HG02623 (cell line): Measurements from ENCODE around the gene POR.
"Not testable (repeated sequence)": the region's sequence is repeated elsewhere in the genome, so short reads cannot be mapped to it uniquely, and the experiment has no call there.

Experiments
- ATAC-seq: cut with Tn5 transposase; IDR thresholded peaks from one replicate; pipeline ENCODE4 v1.9.1; 2021; ENCODE audit warnings: moderate library complexity; ENCODE audit not compliant: unreplicated experiment

POR gene

DNA sequence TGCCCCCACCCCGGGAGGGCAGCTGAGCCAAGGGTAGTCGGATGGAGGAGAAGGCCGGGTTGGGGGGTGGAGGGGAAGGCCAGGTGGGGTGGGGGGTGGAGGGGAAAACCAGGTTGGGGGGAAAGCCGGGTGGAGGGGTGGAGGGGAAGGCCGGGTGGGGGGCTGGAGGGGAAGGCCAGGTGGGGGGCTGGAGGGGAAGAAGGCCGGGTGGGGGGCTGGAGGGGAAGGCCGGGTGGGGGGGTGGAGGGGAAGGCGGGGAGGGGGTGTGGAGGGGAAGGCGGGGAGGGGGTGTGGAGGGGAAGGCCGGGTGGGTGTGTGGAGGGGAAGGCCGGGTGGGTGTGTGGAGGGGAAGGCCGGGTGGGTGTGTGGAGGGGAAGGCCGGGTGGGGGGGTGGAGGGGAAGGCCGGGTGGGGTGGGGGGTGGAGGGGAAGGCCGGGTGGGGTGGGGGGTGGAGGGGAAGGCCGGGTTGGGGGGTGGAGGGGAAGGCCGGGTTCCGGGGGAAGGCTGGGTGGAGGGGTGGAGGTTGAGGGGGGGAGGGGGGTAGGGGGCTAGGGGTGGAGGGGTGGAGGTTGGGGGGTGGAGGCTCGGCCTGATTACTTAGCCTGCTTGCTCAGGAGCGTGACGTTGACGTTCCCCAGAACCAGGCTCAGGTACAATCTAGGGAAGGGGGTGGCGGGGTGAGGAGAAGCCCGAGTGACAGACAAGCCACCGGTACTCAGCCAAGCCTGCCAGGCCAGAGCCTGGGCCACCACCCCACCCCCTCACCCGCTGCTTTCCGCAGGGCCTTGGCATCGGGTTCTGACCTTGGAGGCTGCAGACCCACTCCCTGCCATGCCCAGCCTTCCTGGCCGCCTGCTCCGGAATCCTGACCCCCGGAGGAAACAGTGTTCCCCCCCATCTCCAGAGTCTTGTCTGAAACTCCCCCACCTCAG, 73.9 kb downstream of the POR start:
- ATAC-seq: no peak

DNA sequence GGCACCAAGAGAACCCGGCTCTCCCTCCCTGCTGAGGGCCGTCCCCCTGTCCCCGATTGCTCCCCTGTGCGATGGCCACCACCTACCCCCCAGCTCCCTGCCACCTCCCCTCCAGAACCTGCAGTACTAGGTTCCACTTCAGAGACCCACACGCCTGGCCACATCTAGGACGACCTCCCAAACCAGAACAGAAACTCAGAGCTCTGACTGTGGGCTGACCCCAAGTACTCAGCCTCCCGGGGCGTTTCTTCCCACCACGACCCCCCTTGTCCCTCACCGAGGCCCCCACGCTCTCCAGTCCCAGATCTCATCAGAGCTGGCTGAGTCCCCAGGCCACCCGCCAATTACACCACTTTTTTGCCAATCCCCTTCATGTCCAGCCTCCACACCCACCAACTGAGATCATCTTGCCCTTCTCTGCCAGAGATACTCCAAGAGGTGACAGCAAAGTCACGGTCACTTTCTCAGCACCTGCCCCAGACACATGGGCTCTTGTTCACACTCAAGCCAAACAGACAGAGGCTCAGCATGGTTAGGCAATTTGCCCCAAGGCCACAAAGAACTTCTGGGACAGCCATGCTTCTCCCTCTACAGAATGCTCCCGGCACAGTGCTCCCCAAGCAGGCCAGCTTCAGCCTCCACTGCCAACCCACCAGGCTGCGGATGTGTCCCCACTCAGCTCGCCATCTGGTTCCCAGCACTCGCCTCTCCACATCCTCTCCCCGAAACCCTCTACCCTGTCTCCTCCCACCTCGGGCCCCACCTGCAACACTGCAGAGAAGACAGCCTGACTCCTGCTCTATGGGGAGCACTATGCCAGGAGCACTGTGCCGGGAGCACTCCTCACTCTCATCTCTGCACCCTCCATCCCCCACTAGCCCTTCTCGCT, 74.8 kb downstream of the POR start:
- no peak for ATAC-seq

DNA sequence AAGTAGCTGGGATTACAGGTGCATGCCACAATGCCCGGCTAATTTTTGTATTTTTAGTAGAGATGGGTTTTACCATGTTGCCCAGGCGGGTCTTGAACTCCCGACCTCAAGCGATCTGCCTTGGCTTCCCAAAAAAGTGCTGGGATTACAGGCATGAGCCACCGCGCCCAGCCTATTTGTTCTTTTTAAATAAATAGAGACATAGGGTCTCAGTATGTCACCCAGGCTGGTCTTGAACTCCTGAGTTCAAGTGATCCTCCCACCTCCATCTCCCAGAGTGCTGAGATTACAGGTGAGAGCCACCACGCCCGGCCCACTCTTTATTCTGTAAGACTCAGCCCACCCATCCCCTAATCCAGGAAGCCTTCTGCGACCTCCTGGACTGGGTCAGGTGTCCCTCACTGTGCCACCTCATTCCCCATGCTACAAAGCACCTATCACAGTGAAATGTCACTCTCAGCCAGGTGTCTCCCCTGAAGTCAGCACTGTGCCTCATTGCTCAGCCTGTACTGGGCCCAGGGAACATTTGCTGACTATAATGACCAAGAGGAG, 76.7 kb downstream of the POR start:
- ATAC-seq: no peak

DNA sequence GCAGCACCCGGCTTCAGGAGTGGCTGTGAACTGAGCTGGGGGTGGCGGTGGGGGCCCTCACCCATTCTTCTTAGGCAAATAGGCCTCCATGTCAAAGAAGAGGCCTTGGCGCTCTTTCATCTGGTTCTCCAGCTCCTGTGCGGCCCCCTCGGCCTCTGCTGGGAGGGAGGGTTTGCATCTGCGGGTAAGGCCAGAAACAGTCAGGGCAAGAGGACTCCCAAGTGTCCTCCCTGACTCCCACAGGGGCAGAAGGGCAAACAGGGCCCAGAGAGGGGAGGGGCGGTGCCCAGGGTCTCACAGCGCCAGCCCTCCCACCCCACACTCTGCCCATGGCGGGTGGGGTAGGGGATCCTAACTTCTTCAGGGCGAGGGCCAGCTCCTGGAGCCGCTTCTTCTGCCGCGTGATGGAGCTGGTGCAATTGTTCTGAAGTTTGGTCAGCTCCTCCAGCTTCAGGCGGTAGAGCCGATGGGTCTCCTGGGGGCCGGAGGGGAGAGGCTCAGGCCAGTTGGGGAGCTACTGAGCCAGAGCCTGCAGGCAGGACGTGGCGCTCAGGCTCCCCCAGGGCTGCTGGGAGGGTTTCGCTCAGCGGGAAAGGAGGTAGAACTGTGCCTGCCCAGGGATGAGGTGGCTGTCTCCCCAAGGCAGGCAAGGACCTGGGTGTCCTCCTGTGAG, 77.3 kb downstream of the POR start:
- ATAC-seq: no peak

DNA sequence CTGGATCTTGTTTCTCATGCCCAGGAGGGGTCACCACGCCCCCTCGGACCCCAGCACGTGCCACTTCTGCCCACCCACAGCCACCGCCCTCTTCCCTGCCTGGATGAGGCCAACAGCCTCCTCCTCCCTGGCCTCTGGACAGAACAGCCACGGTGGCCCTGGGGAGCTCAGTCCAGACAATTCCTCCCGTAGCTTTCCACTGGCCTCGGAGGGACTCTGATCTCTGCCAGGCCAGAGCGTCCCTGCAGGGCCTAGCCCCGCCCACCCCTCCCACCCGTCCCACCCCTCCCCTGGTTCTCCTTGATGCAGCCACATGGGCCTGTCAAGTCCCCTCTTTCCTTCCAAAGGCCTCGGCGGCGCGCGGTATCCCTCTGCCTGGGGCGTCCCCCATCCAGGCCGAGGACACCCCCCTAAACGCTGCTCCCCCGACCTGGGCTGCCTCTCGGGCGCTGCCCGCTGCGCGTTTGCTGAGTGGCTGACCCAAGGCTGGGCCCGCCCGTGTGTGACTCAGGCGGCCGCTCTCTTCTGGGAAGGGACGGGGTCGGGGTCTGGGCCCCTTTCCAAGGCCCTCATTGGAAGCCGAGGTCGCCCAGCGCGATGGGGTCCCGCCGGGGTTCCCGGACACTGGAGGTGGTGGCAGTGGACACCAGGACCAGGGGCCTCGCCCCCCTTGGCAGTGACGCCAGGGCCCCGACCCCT, 78.9 kb downstream of the POR start:
- ATAC-seq: no peak

DNA sequence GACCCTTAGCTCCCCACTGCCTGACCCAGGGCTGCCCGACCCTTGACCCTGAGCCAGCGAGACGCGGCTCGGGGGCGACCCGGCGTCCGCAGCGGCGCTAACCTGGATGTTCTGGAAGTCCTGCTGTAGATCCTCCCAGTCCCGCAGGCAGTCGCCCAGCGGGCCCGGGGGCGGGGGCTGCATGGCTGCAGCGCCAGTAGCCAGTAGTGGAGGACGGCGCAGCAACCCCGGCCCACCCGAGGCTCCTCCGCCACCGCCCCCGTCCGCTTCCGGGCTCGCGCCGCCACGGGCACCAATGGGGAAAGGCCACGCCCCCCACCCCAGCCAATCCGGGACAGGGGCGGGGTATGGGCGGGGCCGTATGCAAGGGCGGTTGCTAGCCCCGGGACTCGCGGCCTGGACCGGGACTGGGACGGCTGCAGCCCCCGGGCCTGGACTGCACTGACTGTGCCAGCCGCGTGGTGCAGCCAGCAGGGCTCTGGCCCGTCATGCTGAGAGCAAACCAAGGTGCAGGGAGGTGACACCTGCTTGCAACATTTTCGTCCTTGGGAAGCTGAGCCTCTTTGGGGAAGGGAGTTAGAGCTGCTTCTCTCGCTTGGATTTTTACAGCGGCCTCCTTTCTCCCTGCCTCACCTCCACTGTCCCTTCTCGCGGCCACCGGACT, 79.6 kb downstream of the POR start, which contains the start of gene TMEM120A:
Gene TMEM120A (minus strand): TSS at position 208 of the 664 bp plus-strand sequence. CDS start 25 bp downstream, at position 183.
- peak; percentile 96 for ATAC-seq

DNA sequence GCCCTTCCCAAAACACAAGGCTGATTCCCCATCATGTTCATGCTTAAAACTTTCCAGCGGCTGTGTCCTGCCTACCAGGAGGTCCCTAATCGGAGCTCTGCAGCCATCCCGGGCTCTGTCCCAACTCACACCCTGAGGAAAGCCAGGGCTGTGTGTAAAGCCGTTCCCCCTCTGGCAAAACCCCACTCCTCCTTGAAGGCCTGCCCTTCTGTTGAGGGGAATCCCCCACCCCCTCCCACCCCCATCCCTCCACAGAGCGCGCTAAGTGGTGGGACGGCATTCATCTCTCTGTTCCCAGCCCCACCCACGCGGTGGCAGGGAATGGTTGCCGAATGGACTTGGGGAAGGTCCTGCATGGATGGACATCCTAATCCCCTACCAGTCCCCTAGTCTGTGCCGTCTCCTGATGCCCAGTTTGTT, 80.1 kb downstream of the POR start:
- no peak for ATAC-seq

DNA sequence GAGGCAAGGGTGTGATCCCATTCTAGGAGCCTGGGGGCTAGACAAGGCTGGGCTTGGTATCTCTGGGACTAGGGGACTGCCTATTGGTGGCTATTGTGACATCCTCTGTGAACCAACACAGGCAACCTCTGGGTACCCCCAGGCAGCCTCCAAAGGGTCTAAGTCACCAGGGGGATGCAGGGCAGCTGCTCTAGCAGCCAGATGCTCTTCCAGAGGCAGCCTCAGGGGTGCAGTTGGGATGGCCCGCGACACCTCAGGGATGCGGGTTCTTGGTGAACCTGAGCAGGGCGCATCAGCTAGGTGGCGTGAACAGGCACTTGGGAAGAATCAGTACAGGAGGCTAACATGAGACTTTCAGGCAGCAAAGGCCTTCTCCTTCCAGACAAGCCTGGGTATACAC, 81.0 kb downstream of the POR start:
- no peak for ATAC-seq

DNA sequence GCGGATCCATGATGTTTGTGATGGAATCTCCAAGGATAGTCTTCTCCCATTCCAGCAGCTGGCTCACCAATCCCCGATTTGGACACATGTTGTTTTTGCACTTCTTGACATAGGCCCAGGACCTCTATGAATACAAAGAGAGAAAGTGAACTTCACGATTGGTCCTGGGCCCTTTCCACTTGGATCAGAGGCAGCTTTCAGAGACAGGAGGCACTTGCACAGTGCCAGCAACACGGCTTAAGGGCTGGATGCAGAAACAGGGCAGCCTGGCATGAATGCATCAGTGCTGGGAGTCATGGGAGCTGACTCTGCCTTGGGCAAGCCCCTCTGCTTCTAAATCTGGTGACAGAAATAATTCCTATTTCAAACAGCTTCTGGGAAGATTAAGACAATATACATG, 81.5 kb downstream of the POR start:
- ATAC-seq: no peak

DNA sequence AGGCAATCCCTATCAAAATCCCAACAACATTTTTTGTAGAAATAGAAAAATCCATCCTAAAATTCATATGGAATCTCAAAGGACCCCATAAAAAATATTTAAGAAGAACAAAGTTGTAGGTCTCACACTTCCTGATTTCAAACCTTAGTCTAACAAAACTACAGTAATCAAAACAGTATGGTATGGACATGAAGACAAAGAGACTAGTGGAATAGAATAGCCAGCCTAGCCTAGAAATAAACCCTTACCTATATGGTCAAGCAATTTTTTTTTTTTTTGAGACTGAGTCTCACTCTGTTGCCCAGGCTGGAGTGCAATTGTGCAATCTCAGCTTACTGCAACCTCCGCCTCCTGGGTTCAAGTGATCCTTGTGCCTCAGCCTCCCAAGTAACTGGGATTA, 83.1 kb downstream of the POR start:
- no peak for ATAC-seq

DNA sequence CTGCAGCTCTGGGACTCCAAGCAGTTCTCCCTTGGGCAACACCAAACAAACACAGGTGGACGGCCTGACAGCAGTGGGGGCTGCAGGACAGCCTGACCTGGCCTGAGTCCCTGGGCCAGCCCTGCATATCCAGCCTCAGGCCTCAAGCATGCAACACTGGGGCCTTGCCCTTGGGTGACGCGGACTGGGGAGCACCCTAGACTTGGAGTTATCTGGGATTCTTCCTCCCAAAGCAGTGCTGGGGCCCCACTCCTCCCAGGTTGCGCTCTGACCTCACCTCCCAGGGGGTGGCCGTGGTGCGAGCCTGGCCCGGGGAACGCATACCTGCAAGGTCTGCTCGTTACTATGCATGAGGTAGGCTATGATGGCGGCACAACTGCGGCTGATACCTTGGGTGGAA, 85.6 kb downstream of the POR start:
- ATAC-seq: no peak

DNA sequence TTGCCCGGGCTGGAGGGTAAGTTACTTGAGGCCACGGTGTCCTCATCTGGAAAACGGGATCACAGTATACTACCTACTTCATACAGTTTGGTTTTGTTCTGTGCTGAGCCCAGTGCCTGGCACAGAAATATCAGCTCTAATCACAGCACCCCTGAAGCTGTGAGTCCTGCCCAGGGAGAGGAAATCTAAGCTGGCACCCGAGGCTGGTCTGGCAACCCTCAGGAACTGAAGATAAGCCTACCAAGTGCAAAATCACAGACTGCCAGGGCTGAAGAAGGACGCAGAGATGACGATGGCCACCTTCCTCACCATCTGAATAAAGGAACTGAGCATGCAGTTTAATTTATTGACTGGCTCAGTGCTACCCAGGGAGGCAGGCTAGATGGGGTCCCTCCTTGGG, 87.2 kb downstream of the POR start:
- no peak for ATAC-seq

DNA sequence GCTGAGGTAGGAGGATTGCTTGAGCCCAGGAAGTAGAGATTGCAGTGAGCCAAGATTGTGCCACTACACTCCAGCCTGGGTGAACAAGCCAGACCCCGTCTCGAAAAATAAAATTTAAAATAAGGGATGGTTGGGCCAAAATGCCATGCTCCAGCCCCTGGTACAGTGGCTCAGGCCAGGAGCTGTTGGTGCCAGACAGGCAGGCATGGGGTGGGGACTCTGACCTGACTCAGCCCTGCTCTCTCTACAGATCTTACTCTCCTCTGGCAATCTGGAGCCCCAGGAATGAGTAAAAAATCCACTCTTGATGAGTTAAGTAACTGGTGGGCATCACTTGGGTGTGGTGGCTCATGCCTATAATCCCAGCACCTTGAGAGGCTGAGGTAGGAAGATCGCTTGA, 87.9 kb downstream of the POR start:
- ATAC-seq: no peak

DNA sequence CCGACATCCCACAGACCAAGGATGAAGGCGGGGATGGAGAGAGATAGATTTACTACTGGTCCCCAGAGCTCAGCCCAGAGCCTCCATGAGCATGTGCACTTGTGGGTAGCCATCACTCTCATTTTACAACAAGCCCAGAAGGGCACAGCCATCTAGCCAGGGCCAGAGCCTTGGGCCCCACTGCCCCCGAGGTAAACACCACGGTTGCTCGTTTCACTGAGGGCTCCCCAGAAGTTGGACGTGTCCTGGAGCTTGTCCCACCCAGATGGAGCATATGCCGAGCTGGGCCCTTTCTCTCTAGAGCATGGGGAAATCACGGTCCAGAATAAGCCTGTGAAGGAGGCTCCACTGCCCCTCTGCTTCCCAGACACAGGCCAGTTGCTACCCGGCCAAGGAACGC, 88.4 kb downstream of the POR start:
- ATAC-seq: no peak

DNA sequence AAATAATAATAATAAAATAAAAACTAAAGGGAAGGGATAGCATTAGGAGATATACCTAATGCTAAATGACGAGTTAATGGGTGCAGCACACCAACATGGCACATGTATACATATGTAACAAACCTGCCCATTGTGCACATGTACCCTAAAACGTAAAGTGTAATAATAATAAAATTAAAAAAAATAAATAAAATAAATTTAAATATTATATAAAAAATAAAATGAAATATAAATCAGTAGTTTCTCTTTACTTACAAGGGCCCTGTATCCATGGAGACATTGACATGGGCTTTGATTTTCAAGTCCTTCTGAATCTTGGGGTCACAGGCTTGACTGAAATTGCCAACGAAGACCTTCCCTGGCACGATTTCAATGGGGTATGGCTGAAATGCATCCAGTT, 90.0 kb downstream of the POR start:
- not testable (repeated sequence) for ATAC-seq

DNA sequence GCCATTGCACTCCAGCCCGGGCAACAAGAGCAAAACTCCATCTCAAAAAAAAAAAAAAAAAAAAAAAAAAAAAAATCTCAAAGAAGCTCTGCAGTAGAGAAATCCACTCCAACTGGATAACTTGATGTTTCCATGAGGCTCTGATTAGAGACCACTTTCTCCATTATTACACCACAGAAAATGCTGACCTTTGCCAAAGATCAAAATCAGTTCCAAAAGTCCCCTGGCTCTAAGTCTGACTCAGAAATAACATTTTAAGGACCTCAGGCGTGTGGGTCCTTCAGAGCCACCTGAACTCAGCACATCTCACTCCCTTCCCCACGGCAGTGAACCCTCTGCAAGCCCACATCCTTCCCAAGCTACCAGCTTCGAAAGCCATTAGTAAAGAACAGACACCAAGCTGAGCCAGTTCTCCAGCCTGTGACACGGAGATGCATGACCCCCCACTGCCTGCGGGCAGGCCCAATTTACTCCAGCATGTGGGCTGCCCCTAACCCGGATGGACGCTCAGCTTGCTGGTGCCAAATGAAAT, 93.3 kb downstream of the POR start:
- ATAC-seq: no peak

DNA sequence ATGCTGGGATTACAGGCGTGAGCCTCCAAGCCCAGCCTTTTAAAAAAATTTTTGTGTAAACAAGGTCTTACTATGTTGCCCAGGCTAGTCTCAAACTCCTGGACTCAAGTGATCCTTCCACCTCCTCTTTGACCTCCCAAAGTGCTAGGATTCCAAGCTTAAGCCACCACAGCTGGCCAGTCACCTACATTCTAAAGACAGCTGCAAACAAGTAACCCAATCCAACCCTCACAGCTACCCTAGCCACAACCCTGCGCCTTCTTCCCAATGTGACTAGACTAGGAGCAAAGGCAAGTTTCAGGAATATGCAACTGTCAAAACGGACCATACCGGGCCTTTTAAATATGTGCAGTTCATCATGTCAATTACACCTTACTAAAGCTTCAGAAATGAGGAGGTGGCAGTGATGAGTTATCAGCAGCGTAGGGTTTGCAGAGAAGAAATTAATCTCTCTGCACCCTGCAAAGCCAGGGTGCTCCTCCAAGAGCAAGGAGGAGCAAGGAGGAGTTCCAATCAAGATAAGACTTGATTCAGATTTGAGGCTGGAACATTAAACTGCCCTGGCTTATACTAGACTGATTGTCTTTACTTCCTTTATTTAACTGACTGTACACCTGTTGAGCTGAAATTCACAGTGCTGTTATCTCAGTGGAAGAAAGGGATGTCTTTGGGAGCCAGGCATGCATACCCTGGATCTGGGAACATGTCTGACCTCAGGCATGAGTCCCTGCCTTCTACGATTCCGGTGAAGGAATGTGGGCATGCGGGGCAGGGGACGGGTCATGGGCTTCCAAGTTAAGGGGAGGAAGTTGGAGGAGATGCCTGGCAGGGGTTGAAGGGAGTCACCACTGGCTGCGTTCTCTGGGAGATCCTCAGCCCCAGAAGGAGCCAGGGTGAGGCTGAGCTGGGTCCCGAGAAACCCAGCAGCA, 95.0 kb downstream of the POR start:
- no peak for ATAC-seq

DNA sequence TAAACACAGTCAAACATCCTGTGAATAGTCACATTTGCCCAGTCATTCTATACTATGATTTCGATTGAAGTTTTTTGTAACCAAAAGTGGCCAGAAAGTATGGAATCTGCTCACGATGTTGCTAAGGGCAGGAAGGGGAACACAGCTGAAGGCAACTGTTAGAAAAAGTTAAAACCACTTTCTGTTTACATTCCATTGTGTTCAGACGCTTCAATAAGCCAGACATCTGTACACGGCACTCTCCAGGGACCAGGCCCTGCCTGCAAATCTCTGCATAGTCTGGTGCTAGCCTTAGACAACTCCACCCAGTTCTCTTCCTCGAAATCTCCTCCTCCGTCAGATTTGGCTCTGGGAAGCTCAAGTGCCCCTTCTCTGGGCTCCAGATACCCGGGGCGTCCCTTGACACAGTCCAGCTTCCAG, 96.5 kb downstream of the POR start:
- no peak for ATAC-seq
